Smooth muscle cell (in vitro differentiated cells): ENCODE data around the gene MEAK7. TPM values are rescaled to one million over a fixed set of nuclear protein-coding genes. Genes with fewer than 3 reads are reported as not detected.

Experiments used
- DNase-seq: peaks from one replicate; lab custom pipeline; 2025; ENCODE audit not compliant: unreplicated experiment; lab: John Stamatoyannopoulos, UW
- H2AFZ ChIP-seq: fragments of 200-600 bp; sonication (generic); 2 replicates; pipeline ENCODE4 v1.6.0; 2016; ENCODE audit warnings: antibody characterized with exemption, low read depth, mild to moderate bottlenecking
- H3F3A ChIP-seq: fragments of 200-600 bp; sonication (generic); 2 replicates; pipeline ENCODE4 v1.6.0; 2017; ENCODE audit warnings: antibody characterized with exemption, low read depth
- H3K27ac ChIP-seq: fragments of 200-600 bp; sonication (generic); 2 replicates; pipeline ENCODE4 v1.5.1; 2016; ENCODE audit warnings: low read depth, mild to moderate bottlenecking
- H3K27me3 ChIP-seq: fragments of 200-600 bp; sonication (generic); 2 replicates; pipeline ENCODE4 v1.6.1; 2016; ENCODE audit warnings: low read depth, mild to moderate bottlenecking
- H3K36me3 ChIP-seq: fragments of 200-600 bp; sonication (generic); 2 replicates; pipeline ENCODE4 v1.5.1; 2016; ENCODE audit warnings: low read depth
- H3K4me1 ChIP-seq: fragments of 200-600 bp; sonication (generic); 2 replicates; pipeline ENCODE4 v1.5.1; 2016; ENCODE audit warnings: low read depth
- H3K4me2 ChIP-seq: fragments of 200-600 bp; sonication (generic); 2 replicates; pipeline ENCODE4 v1.6.0; 2016; ENCODE audit warnings: mild to moderate bottlenecking
- H3K4me3 ChIP-seq: fragments of 200-600 bp; sonication (generic); 2 replicates; pipeline ENCODE4 v1.5.1; 2016; ENCODE audit warnings: mild to moderate bottlenecking
- H3K79me2 ChIP-seq: fragments of 200-600 bp; sonication (generic); 2 replicates; pipeline ENCODE4 v1.6.0; 2016; ENCODE audit warnings: low read depth, mild to moderate bottlenecking
- H3K9ac ChIP-seq: fragments of 200-600 bp; sonication (generic); 2 replicates; pipeline ENCODE4 v1.6.0; 2016; ENCODE audit warnings: low read depth
- H3K9me3 ChIP-seq: fragments of 200-600 bp; sonication (generic); replicated peaks from 2 replicates; pipeline ENCODE4 v1.5.1; 2016; ENCODE audit warnings: low read depth
- H4K20me1 ChIP-seq: fragments of 200-600 bp; sonication (generic); 2 replicates; pipeline ENCODE4 v1.6.0; 2016; ENCODE audit warnings: low read depth
- CTCF ChIP-seq: fragments of 200-600 bp; sonication (generic); IDR thresholded peaks from 2 replicates; pipeline ENCODE4 v1.5.1; 2017; ENCODE audit warnings: borderline replicate concordance, mild to moderate bottlenecking, antibody characterized with exemption; ENCODE audit not compliant: insufficient read depth, poor library complexity, severe bottlenecking
- WGBS: methylation state at CpG from one replicate; pipeline ENCODE4 v1.1.7; 2016; ENCODE audit warnings: low lambda C conversion rate; 5-methylcytosine and 5-hydroxymethylcytosine counted together
- polyA plus RNA-seq: library from polyadenylated mRNA; unstranded; fragments of >200 nt; fragmentation: Nextera tagmentation; extraction: Ambion mirVana; gene quantifications from 2 replicates; pipeline ENCODE4 v1.2.1, GENCODE V29; 2016
- total RNA-seq: library from RNA; depleted of rRNA; stranded (reverse); fragments of >200 nt; gene quantifications from 2 replicates; pipeline ENCODE4 v1.2.3, GENCODE V29; 2014

The MEAK7 gene
- total and polyA plus RNA-seq, 2 experiments from 2014 or later = 26.4 to 32.1 TPM

- peak; percentile 67 for TF ChIP-seq CTCF
- Histone ChIP-seq H3K79me2 (no peaks in the 10 kb centered on the region), H3K9ac (no peak overlapping the region), H3K27me3 (no peaks in the 10 kb centered on the region), H3K9me3 (no peaks in the 10 kb centered on the region), H3K27ac (no peak overlapping the region), H2AFZ (no peak overlapping the region), H3K36me3 (peaks cover 14% of the 10 kb centered on the region), H3K4me1 (no peaks in the 10 kb centered on the region), H3K4me3 (no peak overlapping the region), H3K4me2 (no peak overlapping the region), H4K20me1 (peaks cover 4% of the 10 kb centered on the region), H3F3A (peaks cover 5% of the 10 kb centered on the region)
- DNase-seq = no peak
- WGBS = 72% methylated on average over 15 of the region's 15 CpGs
These were observed 19.7 kb downstream of the MEAK7 start for GRCh38 chr16:84484579-84485254.

GRCh38 chr16:84483882-84484565, 20.4 kb downstream of the MEAK7 start:
- Histone ChIP-seq H3K4me2 (no peak overlapping the region), H3K9me3 (no peaks in the 10 kb centered on the region), H3K36me3 (peaks cover 14% of the 10 kb centered on the region), H2AFZ (no peak overlapping the region), H4K20me1 (peaks cover 1% of the 10 kb centered on the region), H3F3A (peaks cover 9% of the 10 kb centered on the region), H3K79me2 (no peaks in the 10 kb centered on the region), H3K27me3 (no peaks in the 10 kb centered on the region), H3K9ac (no peak overlapping the region), H3K27ac (no peak overlapping the region), H3K4me1 (no peaks in the 10 kb centered on the region), H3K4me3 (no peak overlapping the region)
- WGBS = 96% methylated on average over 19 of the region's 19 CpGs
- no peak for DNase-seq
- no peak for TF ChIP-seq CTCF

GRCh38 chr16:84482951-84483881, 21.2 kb downstream of the MEAK7 start:
- TF ChIP-seq CTCF = no peak
- Histone ChIP-seq H2AFZ (no peak overlapping the region), H3K9ac (no peak overlapping the region), H3F3A (peaks cover 9% of the 10 kb centered on the region), H3K36me3 (peaks cover 6% of the 10 kb centered on the region), H3K4me1 (no peaks in the 10 kb centered on the region), H3K9me3 (no peaks in the 10 kb centered on the region), H3K4me3 (no peak overlapping the region), H3K27ac (no peak overlapping the region), H3K79me2 (no peaks in the 10 kb centered on the region), H4K20me1 (no peaks in the 10 kb centered on the region), H3K27me3 (no peaks in the 10 kb centered on the region), H3K4me2 (no peak overlapping the region)
- DNase-seq = no peak
- 97% methylated on average over 25 of the region's 25 CpGs for WGBS
